Placental pericyte (primary cell): ENCODE results near the gene DMRT3. TPM values are rescaled to one million over a fixed set of nuclear protein-coding genes. Genes with fewer than 3 reads are reported as not detected.

Source experiments
- small RNA-seq: library from RNA; depleted of rRNA; stranded (forward); fragments of <200 nt; gene quantifications from one replicate; pipeline ENCODE3, GENCODE V24; 2012; ENCODE audit warnings: low replicate concordance
- total RNA-seq: library from RNA; depleted of rRNA; stranded (reverse); fragments of >200 nt; gene quantifications from 2 replicates; pipeline ENCODE4 v1.2.3, GENCODE V29; 2012

The DMRT3 gene, protein sequence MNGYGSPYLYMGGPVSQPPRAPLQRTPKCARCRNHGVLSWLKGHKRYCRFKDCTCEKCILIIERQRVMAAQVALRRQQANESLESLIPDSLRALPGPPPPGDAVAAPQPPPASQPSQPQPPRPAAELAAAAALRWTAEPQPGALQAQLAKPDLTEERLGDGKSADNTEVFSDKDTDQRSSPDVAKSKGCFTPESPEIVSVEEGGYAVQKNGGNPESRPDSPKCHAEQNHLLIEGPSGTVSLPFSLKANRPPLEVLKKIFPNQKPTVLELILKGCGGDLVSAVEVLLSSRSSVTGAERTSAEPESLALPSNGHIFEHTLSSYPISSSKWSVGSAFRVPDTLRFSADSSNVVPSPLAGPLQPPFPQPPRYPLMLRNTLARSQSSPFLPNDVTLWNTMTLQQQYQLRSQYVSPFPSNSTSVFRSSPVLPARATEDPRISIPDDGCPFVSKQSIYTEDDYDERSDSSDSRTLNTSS
- total RNA-seq = not detected in 2 replicates

DNA sequence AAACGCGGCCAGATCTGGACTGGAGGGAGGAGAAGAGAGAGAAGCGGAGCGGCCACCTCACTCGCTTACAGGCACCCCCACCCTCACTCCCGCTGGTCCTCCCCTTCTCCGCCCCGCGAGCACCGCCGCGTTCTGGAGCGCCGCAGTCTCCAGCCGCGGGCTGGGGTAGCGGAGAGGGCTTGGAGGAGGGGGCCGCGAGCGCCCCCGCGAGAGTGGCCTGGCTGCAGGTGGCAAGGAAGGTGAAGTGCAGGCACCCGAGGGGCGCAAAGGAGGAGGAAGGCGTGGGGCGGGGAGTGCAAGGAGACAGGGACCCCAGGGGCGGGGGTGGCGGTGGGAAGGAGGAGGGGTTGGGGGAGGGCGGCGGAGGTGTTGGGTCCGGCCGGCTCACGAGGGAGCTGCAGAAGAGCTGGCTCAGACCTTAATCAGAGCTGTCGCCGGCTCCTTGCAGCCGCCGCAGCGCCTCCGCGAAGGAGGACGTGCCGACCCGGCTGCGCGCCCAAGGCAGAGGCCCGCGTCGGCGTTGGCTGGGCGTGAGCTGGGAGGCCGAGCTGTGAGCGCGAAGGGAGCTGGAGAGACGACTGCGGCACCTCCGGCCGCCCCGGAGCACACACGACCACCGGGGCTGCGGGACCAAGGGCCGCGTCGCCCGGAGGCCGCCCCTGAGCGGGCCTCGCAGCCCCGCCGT is at the start of gene DMRT3:
TSS of gene DMRT3 (plus strand) at position 398 of the 685 bp plus-strand sequence. CDS start 347 bp downstream, outside the sequence.

Small RNAs within 50 kb of the gene (small RNA-seq; reads per million reads assigned to genes)
- not detected for gene RNU6-1073P

Other genes starting within 250 kb of the DMRT3 start
- not detected in 2 replicates for gene DMRT1, start 135.0 kb upstream of the DMRT3 start, total RNA-seq
- gene DMRT2, start 73.7 kb downstream of the DMRT3 start, total RNA-seq = not detected in 2 replicates